GM12865 (cell line): ENCODE results near the gene PARM1.

Experiments used
- DNase-seq: peaks from one replicate; pipeline ENCODE4 v3.0.0; 2010; ENCODE audit warnings: low read depth
- H3K4me3 ChIP-seq: 2 replicates; pipeline ENCODE4 v1.5.1; 2011; ENCODE audit warnings: mild to moderate bottlenecking, low read depth, low read length, control low read depth
- TF ChIP-seq, protein P1 (sequence below): IDR thresholded peaks from 2 replicates; pipeline ENCODE4 v1.5.1; 2011; ENCODE audit warnings: low read length, control low read depth, low read depth, inconsistent platforms; ENCODE audit not compliant: insufficient read depth; ENCODE audit errors: missing control alignments

PARM1 gene

DNA sequence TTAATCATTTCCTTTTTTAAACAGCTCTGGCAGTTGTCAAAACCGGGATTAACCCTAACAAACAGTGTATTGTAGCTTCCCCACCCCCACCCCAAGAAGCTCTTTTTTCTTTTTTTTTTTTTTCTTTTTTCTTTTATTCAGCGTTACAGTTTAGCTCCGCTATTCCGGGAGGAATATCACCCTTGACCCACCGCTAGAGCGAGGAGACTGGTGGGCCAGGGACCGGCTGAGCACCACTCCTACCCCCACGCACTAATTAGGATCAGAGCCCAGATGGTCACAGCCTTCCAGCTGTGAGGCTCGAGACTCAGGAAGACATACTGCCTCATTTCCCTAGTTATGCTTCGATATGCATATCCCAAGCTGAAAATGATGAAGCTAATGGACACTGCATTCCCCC lies 2.0 kb downstream of the PARM1 start:
- DNase-seq: no peak
- TF ChIP-seq, protein P1, sequence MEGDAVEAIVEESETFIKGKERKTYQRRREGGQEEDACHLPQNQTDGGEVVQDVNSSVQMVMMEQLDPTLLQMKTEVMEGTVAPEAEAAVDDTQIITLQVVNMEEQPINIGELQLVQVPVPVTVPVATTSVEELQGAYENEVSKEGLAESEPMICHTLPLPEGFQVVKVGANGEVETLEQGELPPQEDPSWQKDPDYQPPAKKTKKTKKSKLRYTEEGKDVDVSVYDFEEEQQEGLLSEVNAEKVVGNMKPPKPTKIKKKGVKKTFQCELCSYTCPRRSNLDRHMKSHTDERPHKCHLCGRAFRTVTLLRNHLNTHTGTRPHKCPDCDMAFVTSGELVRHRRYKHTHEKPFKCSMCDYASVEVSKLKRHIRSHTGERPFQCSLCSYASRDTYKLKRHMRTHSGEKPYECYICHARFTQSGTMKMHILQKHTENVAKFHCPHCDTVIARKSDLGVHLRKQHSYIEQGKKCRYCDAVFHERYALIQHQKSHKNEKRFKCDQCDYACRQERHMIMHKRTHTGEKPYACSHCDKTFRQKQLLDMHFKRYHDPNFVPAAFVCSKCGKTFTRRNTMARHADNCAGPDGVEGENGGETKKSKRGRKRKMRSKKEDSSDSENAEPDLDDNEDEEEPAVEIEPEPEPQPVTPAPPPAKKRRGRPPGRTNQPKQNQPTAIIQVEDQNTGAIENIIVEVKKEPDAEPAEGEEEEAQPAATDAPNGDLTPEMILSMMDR: no peak
- H3K4me3 ChIP-seq: peak overlapping the region; percentile 76; the same call in 1 of the 2 replicates

DNA sequence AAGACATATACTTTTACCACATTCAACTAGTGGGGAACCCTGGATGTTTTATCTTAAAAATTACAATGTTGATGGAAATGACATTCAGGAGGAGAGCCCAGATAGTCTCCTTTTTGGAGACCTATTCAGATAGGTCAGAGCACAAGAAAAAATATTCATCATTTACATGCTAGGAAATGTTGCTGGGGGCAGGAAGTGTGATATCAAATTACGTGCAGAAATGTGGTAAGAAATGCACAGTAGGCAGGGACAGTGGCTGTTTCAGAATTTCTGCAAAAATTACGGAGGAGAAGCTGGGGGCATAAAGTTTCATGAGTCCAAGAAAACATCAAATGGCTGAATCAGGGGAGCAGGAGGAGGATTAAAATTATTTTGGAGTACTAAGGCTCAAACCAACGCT lies 8.2 kb downstream of the PARM1 start:
- no peak overlapping the region for H3K4me3 ChIP-seq
- TF ChIP-seq, protein P1: no peak
- no peak for DNase-seq

DNA sequence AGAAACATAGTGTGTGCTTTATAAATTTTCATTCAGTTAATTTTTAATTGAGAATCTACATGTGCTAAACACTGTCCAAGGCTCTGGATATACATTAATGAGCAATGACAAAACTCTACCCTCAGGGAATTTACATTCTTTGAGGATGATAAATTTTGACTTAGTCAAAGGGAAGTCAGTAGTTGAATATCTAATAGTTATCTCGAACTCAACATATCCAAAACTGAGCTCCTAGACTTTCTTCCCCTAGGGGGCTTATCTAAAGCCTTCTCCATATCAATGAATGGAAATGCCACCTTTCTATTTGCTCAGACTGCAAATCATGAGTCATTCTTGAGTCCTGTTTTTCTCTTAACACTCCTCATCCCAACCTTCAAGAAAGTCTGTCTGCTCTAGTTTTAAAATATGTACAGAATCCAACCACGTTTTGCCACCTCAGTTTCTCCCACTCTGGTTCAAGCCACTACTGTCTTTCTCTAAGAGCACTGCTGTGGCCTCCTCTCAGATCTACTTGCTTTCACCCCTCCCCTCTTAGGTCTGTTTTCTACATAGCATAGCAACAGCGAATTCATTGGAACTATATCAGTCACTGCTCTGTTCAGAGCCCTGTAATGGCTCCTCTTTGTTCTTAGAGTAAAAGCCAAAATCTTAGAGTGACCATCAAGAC lies 9.5 kb downstream of the PARM1 start:
- TF ChIP-seq, protein P1: no peak
- H3K4me3 ChIP-seq: no peak overlapping the region

DNA sequence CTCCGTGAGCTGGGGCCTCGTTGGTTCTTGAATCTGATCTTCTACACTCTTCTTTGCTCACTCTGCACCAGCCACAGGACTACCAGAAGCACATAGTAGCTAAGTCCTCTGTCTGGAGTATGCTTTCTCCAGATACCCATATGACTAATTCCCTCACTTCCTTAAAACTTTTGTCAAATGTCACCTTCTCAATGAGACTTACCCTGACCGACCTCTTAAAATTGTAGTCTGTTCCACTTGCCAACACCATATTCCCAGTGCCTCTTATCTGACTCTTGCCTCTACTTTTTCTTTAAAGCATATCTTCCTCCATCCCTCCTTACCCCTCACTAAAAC lies 10.0 kb downstream of the PARM1 start:
- TF ChIP-seq, protein P1: no peak
- DNase-seq: peak; percentile 27
- H3K4me3 ChIP-seq: no peak overlapping the region

More for the DNA sequence above, 9.5 kb downstream of the PARM1 start:
- no peak for DNase-seq

DNA sequence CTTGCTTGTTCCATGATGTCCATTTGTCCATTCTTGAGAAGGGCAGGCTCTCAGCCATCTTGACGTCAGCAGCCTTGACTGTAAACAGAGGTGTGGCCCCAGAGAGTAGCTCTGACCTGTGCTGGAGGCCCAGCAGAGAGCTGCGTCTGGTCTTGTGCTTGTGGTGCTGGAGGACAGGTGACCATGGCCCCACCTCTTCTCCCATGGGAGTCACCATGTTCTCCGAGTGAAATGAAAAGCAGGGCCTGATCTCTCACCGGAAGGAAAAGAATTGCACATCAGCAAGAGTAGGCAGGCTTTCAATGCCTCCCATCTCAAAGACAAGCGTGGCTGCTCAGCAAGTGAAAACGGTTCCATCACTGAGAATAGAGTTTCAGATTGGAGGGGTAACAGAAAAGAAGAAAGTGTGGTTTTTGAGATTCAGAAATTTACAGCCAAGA lies 11.5 kb downstream of the PARM1 start:
- no peak overlapping the region for H3K4me3 ChIP-seq
- peak; percentile 73 for DNase-seq

DNA sequence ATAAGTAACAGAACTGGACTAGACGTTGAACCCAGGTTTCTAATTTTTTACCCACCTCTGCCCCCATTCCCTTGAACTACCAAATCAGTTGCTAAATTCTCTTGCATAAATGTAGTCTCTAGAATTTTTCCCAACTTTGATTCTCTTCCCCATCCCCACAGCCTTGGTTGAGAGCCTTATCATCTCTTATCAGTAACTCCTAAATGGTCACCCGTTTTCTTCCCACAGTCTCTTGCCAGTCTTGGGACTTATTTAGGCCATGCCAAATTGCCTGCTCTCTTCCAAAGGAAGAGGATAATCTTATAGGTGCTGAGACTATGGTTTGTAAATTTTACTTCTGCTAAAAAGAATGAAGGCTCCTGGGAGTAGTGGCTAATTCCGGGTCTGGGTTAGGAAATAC lies 13.3 kb downstream of the PARM1 start:
- TF ChIP-seq, protein P1: no peak
- H3K4me3 ChIP-seq: no peak overlapping the region
- DNase-seq: no peak

More for the DNA sequence above, 11.5 kb downstream of the PARM1 start:
- TF ChIP-seq, protein P1: no peak

DNA sequence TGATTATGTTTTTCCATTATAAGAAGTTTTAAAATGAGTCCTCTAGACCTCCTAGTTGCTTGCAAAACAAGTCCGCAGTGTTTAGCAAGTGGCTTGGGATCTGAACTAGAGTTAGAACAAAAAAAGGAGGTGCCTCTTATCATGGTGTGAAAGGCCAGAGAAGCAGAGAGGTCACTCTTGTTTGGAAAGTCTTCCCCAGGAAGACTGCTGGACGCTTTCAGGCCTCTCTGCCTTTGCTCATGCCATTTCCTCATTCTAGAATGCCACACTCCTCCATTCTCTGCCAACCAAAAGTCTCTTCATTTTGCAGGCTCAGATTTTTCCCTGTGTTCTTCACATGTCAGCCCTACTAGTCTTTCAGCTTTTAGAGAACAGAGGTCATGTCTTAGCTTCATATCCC lies 14.9 kb downstream of the PARM1 start:
- H3K4me3 ChIP-seq: no peak overlapping the region
- no peak for DNase-seq
- TF ChIP-seq, protein P1: no peak
